Measurements from ENCODE around the gene SCN8A.

The SCN8A gene

GRCh38 chr12:51675071-51675803 lies 84.2 kb downstream of the SCN8A start:
- no peak for DNase-seq

- no peak for DNase-seq
Observed at GRCh38 chr12:51676875-51677274, 85.8 kb downstream of the SCN8A start.

GRCh38 chr12:51677284-51677968 lies 86.4 kb downstream of the SCN8A start:
- DNase-seq, result no peak

DNA sequence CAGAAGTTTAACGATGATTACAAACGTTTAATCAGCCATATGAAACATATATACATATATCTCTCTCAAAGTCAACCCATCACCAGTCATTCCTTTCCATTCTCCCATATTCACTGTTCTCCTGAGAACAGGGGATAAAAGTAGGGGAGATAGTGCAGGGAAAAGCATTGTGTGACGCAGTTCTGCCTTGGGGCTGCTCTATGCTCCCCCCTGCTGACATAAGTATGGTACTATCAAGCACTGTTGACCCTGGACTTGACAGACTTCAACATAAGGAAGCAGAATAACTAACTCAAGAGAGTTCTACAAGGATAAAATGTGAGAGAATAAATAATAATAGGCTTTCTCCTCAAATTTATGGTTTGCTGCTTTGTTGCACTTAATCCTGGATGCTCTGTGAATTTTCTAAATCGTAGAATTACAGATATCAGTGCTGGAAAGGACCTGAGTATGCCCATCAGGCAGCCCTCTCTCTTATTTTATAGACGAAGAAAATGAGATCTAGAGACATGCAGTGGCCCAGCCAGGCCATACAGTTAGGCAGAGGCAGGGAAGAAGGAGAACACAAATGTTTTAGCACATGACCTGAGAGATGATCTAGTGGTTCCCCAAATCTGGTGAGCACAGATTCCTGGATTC lies 87.2 kb downstream of the SCN8A start:
- DNase-seq, result peak; percentile 59

DNA sequence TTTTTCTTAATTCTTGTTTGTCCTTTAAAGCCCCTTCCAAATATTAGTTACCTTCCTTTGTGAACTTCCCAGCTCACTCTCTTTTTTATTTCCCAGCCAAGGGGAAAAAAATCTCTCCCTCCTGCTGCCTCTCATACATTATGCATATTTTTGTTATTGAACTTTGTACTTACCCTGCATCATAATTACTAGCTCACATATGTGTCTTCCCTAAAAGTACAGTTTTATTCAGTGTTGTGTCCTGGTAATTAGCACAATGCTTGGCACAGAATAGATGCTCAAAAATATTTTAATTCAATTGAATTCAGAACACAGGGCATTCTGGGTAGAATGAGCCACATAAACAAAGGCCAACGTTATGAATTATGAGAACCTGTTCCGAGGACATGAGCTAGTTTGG lies 91.9 kb downstream of the SCN8A start:
- no peak for DNase-seq

DNA sequence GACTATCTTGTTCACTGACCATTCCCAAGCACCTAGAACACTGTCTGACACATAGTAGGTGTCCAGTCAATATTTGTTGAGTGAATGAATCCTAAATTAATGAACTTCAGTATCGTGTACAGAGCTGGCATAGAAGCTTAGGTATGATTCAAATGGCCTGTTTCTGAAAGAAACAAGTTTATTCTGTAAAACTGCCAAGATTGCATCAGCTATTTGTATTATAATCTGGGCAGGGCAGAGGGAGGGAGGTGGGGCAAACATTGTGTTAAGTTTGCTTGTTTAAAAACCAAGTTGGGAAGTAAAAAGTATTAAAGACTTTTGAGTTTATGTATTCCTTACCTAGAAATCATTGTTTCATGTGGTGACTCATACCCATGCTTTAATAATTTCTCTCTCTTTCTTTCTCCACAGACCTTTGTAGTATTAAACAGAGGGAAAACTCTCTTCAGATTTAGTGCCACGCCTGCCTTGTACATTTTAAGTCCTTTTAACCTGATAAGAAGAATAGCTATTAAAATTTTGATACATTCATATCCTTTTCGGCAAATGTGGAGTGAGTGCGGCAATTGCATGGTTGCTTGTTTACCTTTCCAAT lies 92.8 kb downstream of the SCN8A start:
- peak; percentile 75 for DNase-seq

GRCh38 chr12:51686727-51687126 lies 95.7 kb downstream of the SCN8A start:
- peak; percentile 73 for DNase-seq

DNA sequence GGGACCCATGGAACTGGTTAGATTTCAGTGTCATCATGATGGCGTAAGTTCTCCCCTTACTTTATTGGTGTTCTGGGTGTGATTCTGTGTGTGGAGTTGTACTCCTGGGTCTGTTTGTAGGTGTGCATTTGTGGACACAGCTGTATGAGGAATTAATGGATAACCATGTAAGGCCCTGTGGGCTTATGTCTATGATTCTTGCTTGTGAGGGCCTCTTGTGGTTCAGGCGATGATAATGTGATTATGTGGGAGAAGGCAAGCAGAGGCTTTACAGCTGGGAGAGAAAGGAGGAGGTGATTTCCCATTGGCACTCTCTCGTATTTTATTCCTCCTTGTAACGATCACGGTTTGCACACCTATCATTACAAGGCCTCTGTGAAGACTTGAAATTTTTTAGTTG lies 96.1 kb downstream of the SCN8A start:
- DNase-seq, result no peak

DNA sequence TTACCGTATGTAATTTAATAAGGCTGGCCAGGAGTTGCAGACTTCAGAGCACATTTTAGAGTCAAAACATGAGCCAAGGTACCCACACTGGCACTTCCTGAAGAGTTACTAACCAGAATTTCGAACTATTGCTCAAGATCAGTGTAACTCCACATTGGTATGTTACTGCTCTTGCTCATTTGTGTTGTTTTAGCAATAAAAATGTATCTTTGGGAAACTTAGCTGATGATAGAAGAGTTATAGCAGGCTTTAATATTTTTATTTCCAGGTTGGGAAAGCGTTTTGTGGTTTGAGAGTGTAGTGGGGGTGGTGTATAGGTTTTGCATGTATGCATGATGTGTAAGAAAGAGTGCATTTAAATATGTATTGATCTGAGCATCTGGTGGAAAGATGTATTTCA lies 96.6 kb downstream of the SCN8A start:
- peak; percentile 86 for DNase-seq

DNA sequence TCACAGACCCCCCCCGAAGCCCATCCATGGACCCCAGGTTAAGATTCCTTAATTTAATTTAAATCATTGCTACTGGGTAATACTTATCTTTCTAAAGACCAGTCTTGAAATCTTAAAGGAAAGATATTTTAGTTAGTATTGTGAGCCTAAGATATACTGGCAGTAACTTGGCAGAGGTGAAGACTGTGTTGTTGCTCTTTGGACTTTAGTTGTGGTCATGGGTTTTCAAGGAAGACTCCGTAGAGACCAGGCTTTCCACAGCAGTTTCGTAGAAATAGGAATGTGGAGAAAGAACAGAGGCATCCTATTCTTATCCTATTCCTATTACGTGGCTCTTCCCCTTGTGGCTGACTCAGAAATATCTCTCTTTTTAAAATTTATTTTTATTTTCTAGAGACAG lies 99.0 kb downstream of the SCN8A start:
- DNase-seq, result no peak

GRCh38 chr12:51692016-51692415 lies 101.0 kb downstream of the SCN8A start:
- no peak for DNase-seq

DNA sequence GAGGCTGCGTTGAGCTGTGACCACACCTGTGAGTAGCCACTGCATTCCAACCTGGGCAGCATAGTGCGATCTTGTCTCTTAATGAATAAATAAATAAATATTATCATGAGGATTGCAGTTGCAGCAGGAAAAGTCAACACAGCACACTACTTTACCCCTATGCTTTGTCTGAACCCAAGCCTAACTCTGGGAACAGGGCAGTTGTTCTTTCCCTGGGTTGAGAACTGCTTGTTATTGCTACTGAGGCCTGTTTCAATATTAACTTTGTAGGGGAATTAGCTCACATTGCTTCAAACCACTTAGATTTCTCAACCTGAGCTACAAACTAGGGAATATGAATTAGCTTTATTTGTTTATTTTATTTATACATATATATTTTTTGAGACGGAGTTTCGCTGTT lies 102.5 kb downstream of the SCN8A start:
- no peak for DNase-seq

DNA sequence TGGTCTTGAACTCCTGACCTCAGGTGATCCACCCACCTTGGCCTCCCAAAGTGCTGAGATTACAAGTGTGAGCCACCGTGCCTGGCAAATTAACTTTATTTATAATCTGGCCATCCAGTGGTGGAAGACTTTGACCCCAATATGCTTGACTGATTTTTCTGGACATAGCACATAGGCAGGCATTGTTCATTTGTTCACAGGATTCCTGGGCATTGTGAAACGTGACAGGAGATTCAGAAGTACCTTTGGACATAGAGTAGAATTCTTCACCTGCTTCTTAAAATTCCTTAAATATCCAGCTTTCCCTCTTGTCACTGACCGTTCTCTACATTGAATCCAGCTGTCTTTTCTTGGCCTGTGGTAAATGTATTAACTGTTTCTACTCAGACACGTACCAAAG lies 103.1 kb downstream of the SCN8A start:
- DNase-seq, result no peak

- DNase-seq, result no peak
Observed at GRCh38 chr12:51695241-51696010, 104.4 kb downstream of the SCN8A start.

GRCh38 chr12:51699219-51699618 lies 108.2 kb downstream of the SCN8A start:
- DNase-seq, result no peak

GRCh38 chr12:51700887-51701286 lies 109.9 kb downstream of the SCN8A start:
- DNase-seq, result no peak

DNA sequence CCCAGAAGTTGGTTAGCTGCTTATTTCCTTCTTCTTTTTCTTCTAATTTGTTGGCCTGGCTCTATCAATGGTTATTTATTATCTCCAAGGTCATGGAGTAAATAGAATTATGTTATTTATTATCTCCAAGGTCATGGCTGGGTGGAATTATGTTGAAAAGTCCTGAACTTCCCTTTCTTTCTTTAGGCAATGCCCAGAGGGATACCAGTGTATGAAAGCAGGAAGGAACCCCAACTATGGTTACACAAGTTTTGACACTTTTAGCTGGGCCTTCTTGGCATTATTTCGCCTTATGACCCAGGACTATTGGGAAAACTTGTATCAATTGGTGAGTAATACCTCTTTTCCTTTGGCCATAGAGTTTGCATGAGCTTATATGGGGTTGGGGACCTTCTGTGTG lies 111.6 kb downstream of the SCN8A start:
- no peak for DNase-seq

DNA sequence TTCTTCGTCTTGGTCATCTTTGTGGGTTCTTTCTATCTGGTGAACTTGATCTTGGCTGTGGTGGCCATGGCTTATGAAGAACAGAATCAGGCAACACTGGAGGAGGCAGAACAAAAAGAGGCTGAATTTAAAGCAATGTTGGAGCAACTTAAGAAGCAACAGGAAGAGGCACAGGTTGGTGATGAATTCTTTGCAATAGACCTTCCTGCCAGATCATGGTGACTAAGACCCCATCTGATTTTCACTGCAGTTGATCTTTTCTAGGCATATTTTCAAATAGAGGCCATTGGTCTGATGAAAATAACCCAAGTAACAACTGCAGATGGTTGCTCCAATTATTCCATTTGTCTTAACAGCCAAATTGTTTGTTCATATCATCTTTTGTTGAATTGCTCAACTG lies 114.4 kb downstream of the SCN8A start:
- DNase-seq, result no peak

DNA sequence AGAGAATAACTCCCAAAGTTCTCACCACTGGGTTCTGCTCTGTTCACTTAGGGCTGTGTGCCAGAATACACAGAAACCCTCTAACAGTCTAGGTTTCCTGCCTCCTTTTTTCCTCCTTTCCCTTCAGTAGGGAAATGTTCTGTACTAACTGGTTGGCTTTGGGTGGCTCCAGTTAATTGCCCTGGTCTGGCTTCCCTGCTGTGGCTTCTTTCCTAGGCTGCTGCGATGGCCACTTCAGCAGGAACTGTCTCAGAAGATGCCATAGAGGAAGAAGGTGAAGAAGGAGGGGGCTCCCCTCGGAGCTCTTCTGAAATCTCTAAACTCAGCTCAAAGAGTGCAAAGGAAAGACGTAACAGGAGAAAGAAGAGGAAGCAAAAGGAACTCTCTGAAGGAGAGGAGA lies 115.2 kb downstream of the SCN8A start:
- DNase-seq, result no peak

- DNase-seq, result peak; percentile 84
Observed at GRCh38 chr12:51714666-51715065, 123.6 kb downstream of the SCN8A start.

- DNase-seq, result no peak
Observed at GRCh38 chr12:51717326-51717925, 126.4 kb downstream of the SCN8A start.

GRCh38 chr12:51721282-51721940 lies 130.4 kb downstream of the SCN8A start:
- no peak for DNase-seq
